Measurements from ENCODE around the gene TIPARP. TPM values are rescaled to one million over a fixed set of nuclear protein-coding genes. Genes with fewer than 3 reads are reported as not detected.
"Not testable (repeated sequence)": the region's sequence is repeated elsewhere in the genome, so short reads cannot be mapped to it uniquely, and the experiment has no call there.

Gene TIPARP
- total RNA-seq, 1 experiment from 2014 or later = 89.9 TPM

DNA sequence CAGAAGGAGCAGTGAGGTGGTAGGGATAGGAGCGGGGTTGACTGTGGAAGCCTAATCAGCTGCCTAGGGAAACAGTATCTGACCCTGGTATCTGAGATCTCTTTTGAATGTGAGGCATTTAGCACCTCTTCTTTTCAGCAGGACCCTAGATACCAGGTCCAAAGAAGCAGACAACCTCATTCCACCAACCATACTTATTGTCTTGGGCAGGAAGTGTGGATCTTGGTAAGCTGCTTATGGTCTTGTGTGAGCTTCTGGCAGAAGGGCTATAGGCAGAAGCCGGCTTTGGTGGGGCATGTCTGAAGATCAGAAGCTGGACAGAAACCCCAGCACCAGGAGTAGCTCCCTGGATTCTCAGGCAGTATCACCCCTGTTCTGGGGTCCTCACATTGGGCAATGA lies 65.6 kb downstream of the TIPARP start:
- no peak for DNase-seq (ENCODE audit: low read depth)

DNA sequence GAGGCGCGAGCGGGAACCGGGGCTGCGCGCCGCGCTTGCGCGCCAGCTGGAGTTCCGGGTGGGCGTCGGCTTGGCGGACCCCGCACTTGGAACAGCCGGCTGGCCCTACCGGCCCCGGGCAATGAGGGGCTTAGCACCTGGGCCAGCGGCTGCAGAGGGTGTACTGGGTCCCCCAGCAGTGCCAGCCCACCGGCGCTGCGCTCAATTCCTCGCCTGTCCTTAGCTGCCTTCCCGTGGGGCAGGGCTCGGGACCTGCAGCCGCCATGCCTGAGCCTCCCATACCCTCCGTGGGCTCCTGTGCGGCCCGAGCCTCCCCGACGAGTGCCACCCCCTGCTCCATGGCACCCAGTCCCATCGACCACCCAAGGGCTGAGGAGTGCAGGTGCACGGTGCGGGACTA lies 66.2 kb downstream of the TIPARP start:
- not testable (repeated sequence) for DNase-seq (ENCODE audit: low read depth)

GRCh38 chr3:156741935-156742334 lies 67.5 kb downstream of the TIPARP start:
- DNase-seq (ENCODE audit: low read depth) = no peak

DNA sequence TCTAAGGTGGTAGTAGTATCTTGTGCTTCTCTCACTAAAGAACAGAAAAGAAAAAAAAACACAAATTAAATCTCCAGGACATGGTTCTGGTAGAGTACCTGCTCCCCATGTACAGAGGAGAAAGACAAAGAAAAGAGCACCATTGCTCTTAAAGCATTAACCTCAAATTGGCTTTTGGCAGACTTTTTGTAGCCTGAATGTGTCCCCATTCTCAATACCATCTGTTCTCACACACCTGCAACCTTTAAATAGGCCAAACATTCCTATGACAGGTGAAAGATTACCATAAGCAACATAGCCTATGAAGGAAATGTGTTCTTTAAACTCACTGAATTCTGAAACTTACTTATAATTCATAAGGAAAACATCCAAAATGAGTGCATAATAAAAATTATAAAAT lies 68.0 kb downstream of the TIPARP start:
- no peak for DNase-seq (ENCODE audit: low read depth)

DNA sequence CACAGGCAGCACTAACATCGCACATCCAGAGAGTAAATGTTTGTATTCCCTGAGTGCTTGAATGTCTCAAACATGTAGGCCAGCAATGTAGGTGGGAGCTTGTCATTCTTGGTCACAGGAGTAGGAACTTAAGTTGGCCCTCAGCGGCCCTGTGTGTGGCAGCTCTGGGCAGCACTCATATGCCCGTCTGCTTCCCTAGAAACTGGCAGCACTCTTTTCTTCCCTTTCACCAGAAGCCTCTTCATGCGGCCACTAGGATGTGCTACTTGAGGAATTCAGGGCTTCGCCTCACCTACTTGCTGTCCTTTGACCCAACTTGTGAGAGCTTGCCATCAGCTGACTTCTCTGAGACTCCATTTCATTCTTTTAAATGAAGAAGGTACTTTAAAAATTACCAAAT lies 69.5 kb downstream of the TIPARP start:
- no peak for DNase-seq (ENCODE audit: low read depth)

DNA sequence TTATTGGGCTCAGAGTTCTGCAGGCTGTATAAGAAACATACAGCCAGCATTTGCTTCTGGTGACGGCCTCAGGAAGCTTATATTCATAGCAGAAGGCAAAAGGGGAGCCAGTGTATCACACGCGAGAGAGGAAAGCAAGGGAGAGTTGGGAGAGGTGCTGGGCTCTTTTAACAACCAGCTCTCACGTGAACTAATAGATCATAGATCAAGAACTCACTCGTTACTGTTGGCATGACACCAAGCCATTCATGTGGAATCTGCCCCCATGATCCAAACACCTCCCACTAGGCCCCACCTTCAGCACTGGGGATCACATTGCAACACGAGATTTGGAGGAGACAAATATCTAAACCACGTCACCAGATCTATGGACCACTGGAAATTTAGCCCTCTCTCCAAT lies 70.2 kb downstream of the TIPARP start:
- DNase-seq (ENCODE audit: low read depth) = no peak

GRCh38 chr3:156745766-156746165 lies 71.4 kb downstream of the TIPARP start:
- DNase-seq (ENCODE audit: low read depth) = no peak

DNA sequence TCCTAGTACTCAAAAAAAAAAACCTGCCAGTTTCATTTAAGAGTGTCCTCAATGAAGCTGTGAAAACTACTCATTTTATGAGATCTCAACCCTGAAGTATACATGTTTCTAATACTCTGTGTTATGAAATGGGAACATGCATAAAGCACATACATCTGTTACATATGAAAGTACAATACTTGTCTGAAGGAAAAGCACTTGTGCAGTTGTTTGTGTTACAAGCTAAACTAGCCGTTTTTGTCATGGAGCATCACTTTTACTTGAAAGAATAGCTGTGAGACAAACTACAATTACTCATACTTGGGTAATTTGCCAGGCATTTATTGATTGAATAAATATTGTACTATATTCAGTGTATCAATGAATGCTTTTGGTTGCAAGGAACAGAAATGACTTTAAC lies 72.7 kb downstream of the TIPARP start:
- no peak for DNase-seq (ENCODE audit: low read depth)

DNA sequence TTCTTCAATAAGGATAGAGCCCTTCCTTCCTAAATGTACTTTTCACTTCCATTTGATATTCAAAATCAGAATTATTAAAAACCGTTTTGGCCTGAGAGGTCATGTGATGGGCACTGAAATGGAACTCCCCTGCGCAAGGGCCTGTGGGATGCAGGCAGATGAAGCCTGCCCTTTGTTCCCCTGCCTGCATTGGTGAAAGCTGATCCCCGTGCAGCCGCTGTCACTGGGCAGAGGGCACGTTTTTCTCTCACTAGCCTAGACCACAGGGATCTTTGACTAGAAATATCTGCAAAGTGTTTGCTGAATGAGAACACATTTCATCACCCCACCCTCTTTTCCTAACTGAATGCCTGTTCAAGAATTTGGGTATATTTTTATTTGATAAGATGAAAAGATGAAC lies 74.9 kb downstream of the TIPARP start:
- peak; percentile 88 for DNase-seq (ENCODE audit: low read depth)

DNA sequence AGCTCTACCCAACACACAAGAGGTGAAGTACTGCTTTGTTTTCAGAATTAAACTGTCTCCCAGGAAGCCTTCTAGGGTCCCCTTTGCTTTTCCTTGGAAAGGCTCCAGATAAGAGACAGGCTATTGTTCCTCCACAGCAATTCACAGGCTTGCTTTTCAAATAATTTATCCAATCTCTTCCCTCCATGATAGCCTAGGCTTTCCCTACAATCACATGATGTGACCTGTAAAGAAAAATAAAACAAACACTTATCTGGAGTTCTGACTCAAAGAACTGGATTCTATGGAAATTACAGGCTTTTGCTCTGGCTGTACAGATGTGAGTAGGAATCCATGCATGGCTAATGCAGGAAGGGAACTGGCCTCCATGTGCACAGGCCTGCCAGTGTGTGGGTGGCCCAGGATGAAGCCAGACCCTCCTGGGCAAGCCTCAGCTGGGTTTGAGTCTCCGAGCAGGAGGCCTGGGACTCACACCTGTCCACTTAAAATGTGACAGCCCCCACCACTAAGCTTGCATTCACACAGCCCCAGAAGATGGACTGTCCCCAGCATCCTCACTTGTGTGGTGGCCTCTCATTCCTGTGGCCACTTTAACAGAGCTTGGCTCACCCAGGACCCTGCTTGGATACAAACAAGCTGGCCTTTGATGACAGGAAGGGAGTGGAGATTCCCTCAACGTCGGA lies 75.9 kb downstream of the TIPARP start:
- DNase-seq (ENCODE audit: low read depth) = peak; percentile 69

GRCh38 chr3:156750874-156751245 lies 76.5 kb downstream of the TIPARP start:
- peak; percentile 65 for DNase-seq (ENCODE audit: low read depth)

GRCh38 chr3:156751461-156752025 lies 77.2 kb downstream of the TIPARP start:
- peak; percentile 94 for DNase-seq (ENCODE audit: low read depth)

Other genes with a start within 250 kb of the TIPARP start
- 491 and 647 TPM in 2 replicates for gene SSR3, start 119.5 kb upstream of the TIPARP start, total RNA-seq (2014; rRNA removed)
- 0.34 and 1.5 TPM in 2 replicates for gene LEKR1, start 151.8 kb downstream of the TIPARP start, total RNA-seq (2014; rRNA removed)